GM12878 (cell line): ENCODE data around the gene NLGN2. TPM values are rescaled to one million over a fixed set of nuclear protein-coding genes. Genes with fewer than 3 reads are reported as not detected.

ENCODE experiments used
- ATAC-seq: fragments of 200-7000 bp; cut with Tn5 transposase; 3 replicates; pipeline ENCODE4 v1.9.1; 2020; ENCODE audit warnings: mild to moderate bottlenecking, moderate library complexity
- BruUV-seq: library from RNA; stranded (reverse); fragments of 400-500 nt; replicated peaks from 2 replicates; lab custom pipeline; 2021; lab: Mats Ljungman, UMichigan
- CTCF ChIA-PET: fragments of 300-600 bp; sonication (Branson Sonifier 250); formaldehyde crosslinking; extraction: SDS; loops from one replicate; lab custom pipeline; 2021; ENCODE audit warnings: inconsistent platforms; lab: Yijun Ruan, JAX
- POLR2A ChIA-PET: fragments of 350-600 bp; formaldehyde crosslinking; extraction: SDS; loops from one replicate; lab custom pipeline; 2021; ENCODE audit warnings: inconsistent platforms; lab: Charles Lee
- RAD21 ChIA-PET: fragments of 300-600 bp; sonication (Branson Sonifier 250); formaldehyde crosslinking; loops from one replicate; lab custom pipeline; 2023; ENCODE audit warnings: antibody characterized with exemption; ENCODE audit not compliant: unreplicated experiment; lab: Charles Lee
- SMC1A ChIA-PET: fragments of 300-600 bp; sonication (Branson Sonifier 250); formaldehyde crosslinking; loops from one replicate; lab custom pipeline; 2023; ENCODE audit not compliant: unreplicated experiment, uncharacterized antibody; lab: Charles Lee
- DNase-seq: peaks from one replicate; pipeline ENCODE4 v3.0.0-alpha.2; 2011; ENCODE audit warnings: low read depth, low spot score
- FAIRE-seq: peaks from 3 replicates; lab custom pipeline; 2011; peaks lifted over from hg19 to GRCh38; lab: Jason Lieb, UNC
- H2AFZ ChIP-seq: 2 replicates; pipeline ENCODE4 v1.6.0; 2011; ENCODE audit warnings: low read depth, low read length, control low read depth; ENCODE audit not compliant: control insufficient read depth
- H3K27ac ChIP-seq: 2 replicates; pipeline ENCODE4 v1.5.1; 2011; ENCODE audit warnings: control low read depth; ENCODE audit not compliant: control insufficient read depth, insufficient read depth
- H3K27me3 ChIP-seq, 2 experiments: replicated peaks in 1 of 2; 2 replicates each; pipeline versions ENCODE4 v1.6.0 to v1.6.1; 2011; ENCODE audit warnings: low read length in 1 of 2; ENCODE audit not compliant: control insufficient read depth in 2 of 2, insufficient read depth in 2 of 2
- H3K36me3 ChIP-seq, 2 experiments: 2 replicates each; pipeline ENCODE4 v1.5.1; 2011; ENCODE audit warnings: low read length in 1 of 2; ENCODE audit not compliant: control insufficient read depth in 2 of 2, insufficient read depth in 2 of 2
- H3K4me1 ChIP-seq: 2 replicates; pipeline ENCODE4 v1.6.1; 2011; ENCODE audit warnings: mild to moderate bottlenecking, low read length, moderate library complexity, mixed read lengths; ENCODE audit not compliant: control insufficient read depth, insufficient read depth
- H3K4me2 ChIP-seq: 2 replicates; pipeline ENCODE4 v1.6.0; 2011; ENCODE audit warnings: control low read depth; ENCODE audit not compliant: control insufficient read depth, insufficient read depth
- H3K4me3 ChIP-seq: fragments of 200-600 bp; sonication (generic); 2 replicates; pipeline ENCODE4 v1.5.1; 2016
- H3K79me2 ChIP-seq: 2 replicates; pipeline ENCODE4 v1.6.0; 2011; ENCODE audit warnings: low read length; ENCODE audit not compliant: control insufficient read depth, insufficient read depth
- H3K9ac ChIP-seq: 2 replicates; pipeline ENCODE4 v1.8.0; 2011; ENCODE audit warnings: low read length, control low read depth, mixed read lengths; ENCODE audit not compliant: control insufficient read depth, insufficient read depth
- H3K9me3 ChIP-seq: replicated peaks from 3 replicates; pipeline ENCODE4 v1.5.1; 2011; ENCODE audit warnings: mild to moderate bottlenecking, low read length; ENCODE audit not compliant: control insufficient read depth, insufficient read depth
- H4K20me1 ChIP-seq: 2 replicates; pipeline ENCODE4 v1.6.0; 2011; ENCODE audit not compliant: control insufficient read depth, insufficient read depth
- BCL11A ChIP-seq: IDR thresholded peaks from 2 replicates; pipeline ENCODE4 v1.6.1; 2011; ENCODE audit warnings: low read depth, low read length
- CBFB ChIP-seq: IDR thresholded peaks from 2 replicates; pipeline ENCODE4 v1.6.1; 2016; ENCODE audit warnings: antibody characterized with exemption, low read depth
- CREM ChIP-seq: IDR thresholded peaks from 2 replicates; pipeline ENCODE4 v1.6.1; 2014; ENCODE audit warnings: antibody characterized with exemption, low read depth
- HDAC2 ChIP-seq: fragments of 200-600 bp; sonication (generic); IDR thresholded peaks from 2 replicates; pipeline ENCODE4 v1.6.1; 2017
- KDM1A ChIP-seq: fragments of 200-600 bp; sonication (generic); IDR thresholded peaks from 2 replicates; pipeline ENCODE4 v1.6.1; 2016; ENCODE audit warnings: borderline replicate concordance
- NFYB ChIP-seq: IDR thresholded peaks from 2 replicates; pipeline ENCODE4 v1.6.1; 2011; ENCODE audit warnings: low read depth, mild to moderate bottlenecking, low read length, improper control_type of control experiment, moderate library complexity; ENCODE audit not compliant: insufficient read depth
- SUPT20H ChIP-seq: IDR thresholded peaks from 2 replicates; pipeline ENCODE4 v1.6.1; 2011; ENCODE audit warnings: low read depth, mild to moderate bottlenecking, low read length, moderate library complexity, borderline replicate concordance; ENCODE audit not compliant: control insufficient read depth
- TBL1XR1 ChIP-seq: IDR thresholded peaks from 2 replicates; pipeline ENCODE4 v1.6.1; 2012; ENCODE audit warnings: low read depth, low read length, improper control_type of control experiment
- ZBED1 ChIP-seq: IDR thresholded peaks from 2 replicates; pipeline ENCODE4 v1.6.1; 2016; ENCODE audit warnings: borderline replicate concordance
- ZNF622 ChIP-seq: fragments of 450-650 bp; IDR thresholded peaks from 2 replicates; pipeline ENCODE4 v1.6.1; 2017; ENCODE audit warnings: mild to moderate bottlenecking, inconsistent platforms
- WGBS: methylation state at CpG from one replicate; pipeline ENCODE4 v1.1.6; 2016; ENCODE audit warnings: low lambda C conversion rate; ENCODE audit not compliant: insufficient replicate concordance, insufficient coverage; ENCODE audit errors: missing lambda C conversion rate; 5-methylcytosine and 5-hydroxymethylcytosine counted together
- in situ Hi-C: fragments of 300-500 bp; cut with MboI; formaldehyde crosslinking; loops from 9 replicates; pipeline ENCODE4 v1.14.3; 2018; ENCODE audit warnings: mixed read lengths
- intact Hi-C: fragments of 100-400 bp; cut with micrococcal nuclease; formaldehyde crosslinking; loops from one replicate; pipeline ENCODE4 v1.14.2; 2022; ENCODE audit not compliant: unreplicated experiment
- polyA plus RNA-seq, 11 experiments: library from polyadenylated mRNA; depleted of rRNA in 4 of 11; unstranded in 6 of 11; stranded (reverse) in 5 of 11; fragments of >200 nt; fragmentation: Nextera tagmentation in 4 of 11; fragmentation: Illumina TruSeq in 1 of 11; extraction: Ambion mirVana in 4 of 11; extraction: Trizol in 1 of 11; gene quantifications; 1 replicate in 1 of 11; 2 replicates in 10 of 11; pipeline versions ENCODE4 v1.2.1 to v1.2.3, GENCODE V29; 2011 to 2016; ENCODE audit warnings: inconsistent platforms in 2 of 11, missing spikeins in 2 of 11, low read depth in 1 of 11
- total RNA-seq, 4 experiments: library from RNA; depleted of rRNA in 3 of 4; stranded (reverse); fragments of >200 nt in 3 of 4; fragmentation: Illumina TruSeq in 1 of 4; extraction: Trizol in 1 of 4; gene quantifications; 2 replicates each; pipeline versions ENCODE4 v1.2.1 to v1.2.3, GENCODE V29; 2013 to 2021
- TF ChIP-seq, protein P1 (sequence below): fragments of 450-650 bp; IDR thresholded peaks from 2 replicates; pipeline ENCODE4 v1.6.1; 2014; ENCODE audit warnings: mild to moderate bottlenecking
- TF ChIP-seq, protein P2 (sequence below): fragments of 450-650 bp; IDR thresholded peaks from 2 replicates; pipeline ENCODE4 v1.6.1; 2017; ENCODE audit warnings: mild to moderate bottlenecking, low read depth, inconsistent platforms; ENCODE audit not compliant: poor library complexity, severe bottlenecking
- TF ChIP-seq, protein P3 (sequence below): fragments of 450-650 bp; conservative IDR thresholded peaks from 2 replicates; pipeline ENCODE4 v1.6.1; 2017; ENCODE audit warnings: mild to moderate bottlenecking, moderate library complexity
- TF ChIP-seq, protein P4 (sequence below), 3 experiments: IDR thresholded peaks in 2 of 3; conservative IDR thresholded peaks in 1 of 3; 2 replicates each; pipeline ENCODE4 v1.5.1; 2011; ENCODE audit warnings: low read depth in 3 of 3, low read length in 3 of 3, mild to moderate bottlenecking in 3 of 3, control low read depth in 2 of 3, moderate library complexity in 2 of 3, inconsistent platforms in 1 of 3, mixed read lengths in 1 of 3; ENCODE audit not compliant: control insufficient read depth in 2 of 3, insufficient read depth in 1 of 3; ENCODE audit errors: extremely low read depth in 1 of 3

The NLGN2 gene
- total and polyA plus RNA-seq, 10 of the 15 experiments (the other 5 are each of a cell fraction or from before 2014, with no cell fraction given) = 0.02 to 0.87 (median 0.11) TPM; not detected in 2

DNA sequence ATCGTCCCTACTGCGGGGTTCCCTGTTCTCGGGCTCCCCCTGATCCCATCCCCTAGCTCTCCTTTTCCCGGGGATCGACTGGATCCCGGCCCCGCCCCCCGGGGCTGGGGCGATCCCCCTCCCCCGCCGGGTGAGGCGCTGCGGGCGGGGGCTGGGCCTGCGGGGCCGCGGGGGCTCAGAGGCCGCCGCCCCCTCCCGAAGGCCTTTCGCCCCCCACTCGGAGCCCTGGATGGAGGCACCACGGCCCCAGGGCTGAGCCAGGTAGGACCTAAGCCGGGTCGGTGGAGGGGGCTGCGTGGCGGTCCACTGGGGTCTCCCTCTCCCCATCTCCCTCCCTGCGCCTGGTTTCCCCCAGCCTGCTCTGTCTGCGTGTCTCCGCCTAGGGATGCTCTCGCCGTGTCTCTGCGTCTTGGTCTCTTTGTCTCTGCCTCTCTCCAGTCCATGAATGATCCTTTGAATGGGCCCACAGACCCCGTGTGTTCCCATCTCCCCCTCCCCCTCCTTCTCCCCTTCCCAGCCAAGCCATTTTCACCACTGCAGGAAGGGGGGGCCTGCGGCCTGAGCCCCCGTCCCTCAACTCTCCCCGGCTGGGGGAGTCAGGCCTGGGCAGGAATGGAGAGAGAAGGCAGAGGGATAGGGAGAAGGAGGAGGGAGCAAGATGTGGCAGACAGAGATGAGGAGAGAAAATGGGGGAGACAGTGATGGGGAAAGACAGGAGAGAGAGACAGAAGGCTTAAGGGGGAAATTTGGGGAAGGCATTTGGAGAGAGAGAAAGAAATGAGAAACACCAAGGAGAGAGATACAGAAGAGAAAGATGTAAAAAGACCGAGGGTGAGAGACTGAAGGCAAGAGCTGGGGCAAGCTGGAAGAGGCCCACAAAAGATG, 2.1 kb upstream of the NLGN2 start:
- in situ Hi-C loops = no loop called here
- Histone ChIP-seq H3K9me3 (no peaks in the 10 kb centered on the region), H4K20me1 (no peaks in the 10 kb centered on the region), H3K36me3 (no peaks in the 10 kb centered on the region), H3K27ac (no peak overlapping the region), H3K4me3 (peak overlapping the region; percentile 85; the same call in 1 of the 2 replicates), H3K4me1 (peaks cover 3% of the 10 kb centered on the region; the same call in 1 of the 2 replicates), H3K9ac (no peak overlapping the region), H2AFZ (peak overlapping the region; percentile 96; the same call in 1 of the 2 replicates), H3K4me2 (peak overlapping the region; percentile 72), H3K27me3 (peaks cover 0 to 6% of the 10 kb centered on the region in 2 experiments; a peak in 2 of 4 replicates), H3K79me2 (peaks cover 2% of the 10 kb centered on the region)
- ChIA-PET RAD21 (no interaction called here), POLR2A (interaction anchor here (0.6 to 1.8 kb wide), 2 partner anchors 34 to 121 kb away, joined by 3 to 14 read pairs; partner anchors contain the start of gene FGF11), SMC1A (no interaction called here), CTCF (interaction anchor here (0.6 to 0.8 kb wide), 2 partner anchors 50 to 63 kb away, joined by 3 to 4 read pairs; no protein-coding TSS in a partner anchor)
- no peak for TF ChIP-seq CREM
- no peak for TF ChIP-seq SUPT20H
- TF ChIP-seq, protein P1, sequence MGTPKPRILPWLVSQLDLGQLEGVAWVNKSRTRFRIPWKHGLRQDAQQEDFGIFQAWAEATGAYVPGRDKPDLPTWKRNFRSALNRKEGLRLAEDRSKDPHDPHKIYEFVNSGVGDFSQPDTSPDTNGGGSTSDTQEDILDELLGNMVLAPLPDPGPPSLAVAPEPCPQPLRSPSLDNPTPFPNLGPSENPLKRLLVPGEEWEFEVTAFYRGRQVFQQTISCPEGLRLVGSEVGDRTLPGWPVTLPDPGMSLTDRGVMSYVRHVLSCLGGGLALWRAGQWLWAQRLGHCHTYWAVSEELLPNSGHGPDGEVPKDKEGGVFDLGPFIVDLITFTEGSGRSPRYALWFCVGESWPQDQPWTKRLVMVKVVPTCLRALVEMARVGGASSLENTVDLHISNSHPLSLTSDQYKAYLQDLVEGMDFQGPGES = no peak
- no peak for TF ChIP-seq NFYB
- TF ChIP-seq, protein P2, sequence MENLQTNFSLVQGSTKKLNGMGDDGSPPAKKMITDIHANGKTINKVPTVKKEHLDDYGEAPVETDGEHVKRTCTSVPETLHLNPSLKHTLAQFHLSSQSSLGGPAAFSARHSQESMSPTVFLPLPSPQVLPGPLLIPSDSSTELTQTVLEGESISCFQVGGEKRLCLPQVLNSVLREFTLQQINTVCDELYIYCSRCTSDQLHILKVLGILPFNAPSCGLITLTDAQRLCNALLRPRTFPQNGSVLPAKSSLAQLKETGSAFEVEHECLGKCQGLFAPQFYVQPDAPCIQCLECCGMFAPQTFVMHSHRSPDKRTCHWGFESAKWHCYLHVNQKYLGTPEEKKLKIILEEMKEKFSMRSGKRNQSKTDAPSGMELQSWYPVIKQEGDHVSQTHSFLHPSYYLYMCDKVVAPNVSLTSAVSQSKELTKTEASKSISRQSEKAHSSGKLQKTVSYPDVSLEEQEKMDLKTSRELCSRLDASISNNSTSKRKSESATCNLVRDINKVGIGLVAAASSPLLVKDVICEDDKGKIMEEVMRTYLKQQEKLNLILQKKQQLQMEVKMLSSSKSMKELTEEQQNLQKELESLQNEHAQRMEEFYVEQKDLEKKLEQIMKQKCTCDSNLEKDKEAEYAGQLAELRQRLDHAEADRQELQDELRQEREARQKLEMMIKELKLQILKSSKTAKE = no peak
- no peak for TF ChIP-seq ZBED1
- TF ChIP-seq, protein P3, sequence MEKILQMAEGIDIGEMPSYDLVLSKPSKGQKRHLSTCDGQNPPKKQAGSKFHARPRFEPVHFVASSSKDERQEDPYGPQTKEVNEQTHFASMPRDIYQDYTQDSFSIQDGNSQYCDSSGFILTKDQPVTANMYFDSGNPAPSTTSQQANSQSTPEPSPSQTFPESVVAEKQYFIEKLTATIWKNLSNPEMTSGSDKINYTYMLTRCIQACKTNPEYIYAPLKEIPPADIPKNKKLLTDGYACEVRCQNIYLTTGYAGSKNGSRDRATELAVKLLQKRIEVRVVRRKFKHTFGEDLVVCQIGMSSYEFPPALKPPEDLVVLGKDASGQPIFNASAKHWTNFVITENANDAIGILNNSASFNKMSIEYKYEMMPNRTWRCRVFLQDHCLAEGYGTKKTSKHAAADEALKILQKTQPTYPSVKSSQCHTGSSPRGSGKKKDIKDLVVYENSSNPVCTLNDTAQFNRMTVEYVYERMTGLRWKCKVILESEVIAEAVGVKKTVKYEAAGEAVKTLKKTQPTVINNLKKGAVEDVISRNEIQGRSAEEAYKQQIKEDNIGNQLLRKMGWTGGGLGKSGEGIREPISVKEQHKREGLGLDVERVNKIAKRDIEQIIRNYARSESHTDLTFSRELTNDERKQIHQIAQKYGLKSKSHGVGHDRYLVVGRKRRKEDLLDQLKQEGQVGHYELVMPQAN = no peak
- no peak for TF ChIP-seq KDM1A
- TF ChIP-seq TBL1XR1 = no peak
- no peak for TF ChIP-seq HDAC2
- TF ChIP-seq BCL11A = no peak
- TF ChIP-seq CBFB = no peak
- no peak for TF ChIP-seq ZNF622
- TF ChIP-seq, protein P4, sequence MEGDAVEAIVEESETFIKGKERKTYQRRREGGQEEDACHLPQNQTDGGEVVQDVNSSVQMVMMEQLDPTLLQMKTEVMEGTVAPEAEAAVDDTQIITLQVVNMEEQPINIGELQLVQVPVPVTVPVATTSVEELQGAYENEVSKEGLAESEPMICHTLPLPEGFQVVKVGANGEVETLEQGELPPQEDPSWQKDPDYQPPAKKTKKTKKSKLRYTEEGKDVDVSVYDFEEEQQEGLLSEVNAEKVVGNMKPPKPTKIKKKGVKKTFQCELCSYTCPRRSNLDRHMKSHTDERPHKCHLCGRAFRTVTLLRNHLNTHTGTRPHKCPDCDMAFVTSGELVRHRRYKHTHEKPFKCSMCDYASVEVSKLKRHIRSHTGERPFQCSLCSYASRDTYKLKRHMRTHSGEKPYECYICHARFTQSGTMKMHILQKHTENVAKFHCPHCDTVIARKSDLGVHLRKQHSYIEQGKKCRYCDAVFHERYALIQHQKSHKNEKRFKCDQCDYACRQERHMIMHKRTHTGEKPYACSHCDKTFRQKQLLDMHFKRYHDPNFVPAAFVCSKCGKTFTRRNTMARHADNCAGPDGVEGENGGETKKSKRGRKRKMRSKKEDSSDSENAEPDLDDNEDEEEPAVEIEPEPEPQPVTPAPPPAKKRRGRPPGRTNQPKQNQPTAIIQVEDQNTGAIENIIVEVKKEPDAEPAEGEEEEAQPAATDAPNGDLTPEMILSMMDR (IDR thresholded peaks at IDR 0.05 in 2 of 3, conservative IDR thresholded peaks at IDR 0.05 in 1 of 3; ENCODE audit: control insufficient read depth in 2 of 3, extremely low read depth in 1 of 3, insufficient read depth in 1 of 3, low read depth in 3 of 3, low read length in 3 of 3) = no peak
- no peak for FAIRE-seq
- no peak for ATAC-seq
- intact Hi-C loops = no loop called here
- DNase-seq = no peak
- no TSS peak for BruUV-seq
- WGBS = 37% methylated on average over 19 of the region's 38 CpGs
